CD4-positive, alpha-beta T cell treated with Interferon alpha-2 for 1 hour (primary cell): ENCODE measurements around the gene PACC1.

ENCODE experiments used
- DNase-seq, 2 donors: peaks; one replicate each; pipeline ENCODE4 v3.0.0-alpha.2; 2020 to 2022

Gene PACC1

DNA sequence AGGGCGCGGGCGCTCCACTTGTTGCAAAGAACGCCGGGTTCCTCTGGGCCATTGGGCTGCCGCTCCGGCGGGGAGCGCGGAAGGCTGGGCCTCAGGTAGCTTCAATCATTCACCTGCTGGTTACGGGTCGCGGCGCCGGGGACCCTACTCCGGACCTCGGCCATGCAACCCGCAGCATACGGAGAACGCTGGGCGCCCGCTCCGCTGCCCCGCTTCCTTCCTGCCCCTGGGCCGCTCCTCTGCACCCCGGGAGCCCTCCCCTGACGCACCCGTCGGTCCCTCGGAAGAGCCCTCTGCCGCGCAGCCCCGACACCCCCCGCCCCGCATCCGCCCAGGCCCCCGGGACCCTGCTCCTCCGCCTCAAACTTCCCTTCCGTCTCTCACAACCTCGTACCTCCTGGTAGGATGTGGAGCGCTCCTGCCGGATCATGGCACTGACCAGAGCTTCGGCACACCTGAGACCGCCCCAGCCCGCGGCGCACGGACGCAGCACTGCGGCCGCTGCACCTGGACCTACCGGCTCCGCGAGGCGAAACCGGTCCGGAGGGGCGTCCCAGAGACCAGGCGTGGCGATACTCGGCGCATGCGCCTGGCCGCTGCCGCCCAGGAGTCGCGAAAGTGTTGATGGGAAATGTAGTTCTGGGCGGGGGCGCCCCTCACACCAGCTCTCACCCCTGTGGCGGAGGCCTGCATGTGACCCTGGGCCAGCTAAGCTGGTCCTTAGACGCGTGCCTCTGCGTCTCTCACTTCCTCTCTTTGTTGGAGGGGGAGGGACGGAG, at the start of gene PACC1:
Gene PACC1 (minus strand): TSS at position 559 of the 779 bp plus-strand sequence. CDS start 129 bp downstream, at position 430.
- DNase-seq = peak; percentile 94 to 95

DNA sequence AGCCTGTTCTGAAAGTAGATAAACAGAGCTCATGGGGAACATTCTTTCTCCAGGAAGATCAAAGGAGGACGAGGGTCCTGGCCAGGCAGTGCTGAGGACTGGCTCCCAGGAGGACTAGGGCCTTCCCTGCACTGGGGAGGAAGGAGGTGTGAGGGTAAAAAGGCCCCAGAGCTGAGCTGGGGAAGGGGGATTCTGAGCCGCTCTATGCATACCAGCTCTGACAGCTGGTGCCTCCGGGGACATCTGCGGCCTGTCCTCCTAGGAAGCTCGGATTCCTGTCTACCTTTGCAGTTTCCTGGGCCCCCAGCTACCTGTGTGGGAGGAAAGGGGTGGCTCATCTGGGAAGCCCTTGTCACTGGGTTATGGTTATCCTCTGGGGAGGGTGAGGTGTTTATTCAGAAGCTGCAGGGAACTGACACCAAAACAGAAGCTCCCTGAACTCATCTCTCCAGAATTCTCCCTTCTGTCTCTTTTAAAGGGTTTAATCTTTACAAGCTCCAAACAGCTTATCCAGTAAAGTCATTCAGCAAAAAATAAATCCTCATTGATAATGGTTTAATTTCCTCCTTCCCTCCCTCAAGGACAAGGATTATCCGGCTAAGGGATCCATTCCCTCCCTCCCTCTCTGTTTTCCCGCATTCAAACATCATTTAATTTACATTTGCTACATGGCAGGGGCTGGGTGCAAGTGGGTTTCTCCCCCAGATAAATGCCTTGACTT, 49.0 kb upstream of the PACC1 start:
- DNase-seq = no peak

DNA sequence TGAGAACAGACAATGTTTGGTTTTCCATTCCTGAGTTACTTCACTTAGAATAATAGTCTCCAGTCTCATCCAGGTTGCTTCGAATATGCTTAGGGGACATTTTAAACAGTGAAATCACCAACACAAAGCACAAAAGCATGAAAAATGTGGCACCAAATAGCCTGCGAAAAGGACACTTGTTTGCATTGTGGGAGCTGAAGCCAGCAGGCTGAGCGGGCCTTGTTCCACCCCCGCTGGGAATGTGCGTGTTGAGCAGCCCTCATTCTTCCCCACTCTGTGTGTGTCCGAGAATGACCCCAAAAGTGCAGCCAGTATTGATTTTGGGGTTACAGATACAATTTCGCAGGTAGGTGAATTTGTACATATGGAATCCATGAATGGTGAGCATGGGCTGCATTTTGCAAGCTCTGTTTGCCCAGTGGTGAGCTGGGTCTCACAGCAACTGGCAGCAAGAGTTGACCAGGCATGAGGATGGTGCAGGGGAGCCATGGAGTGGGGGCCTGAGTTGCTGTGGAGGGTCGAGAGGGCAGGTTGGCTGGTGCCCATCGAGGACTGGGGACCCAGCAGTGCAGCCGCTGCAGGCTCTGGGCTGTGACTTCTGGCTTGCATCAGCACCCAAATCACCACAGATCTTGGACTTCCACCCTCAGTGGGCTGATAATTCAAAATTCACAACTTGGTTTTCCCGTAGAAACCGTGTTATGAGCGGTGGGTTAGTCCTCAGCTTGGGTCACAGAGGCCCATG, 47.4 kb upstream of the PACC1 start:
- no peak for DNase-seq

DNA sequence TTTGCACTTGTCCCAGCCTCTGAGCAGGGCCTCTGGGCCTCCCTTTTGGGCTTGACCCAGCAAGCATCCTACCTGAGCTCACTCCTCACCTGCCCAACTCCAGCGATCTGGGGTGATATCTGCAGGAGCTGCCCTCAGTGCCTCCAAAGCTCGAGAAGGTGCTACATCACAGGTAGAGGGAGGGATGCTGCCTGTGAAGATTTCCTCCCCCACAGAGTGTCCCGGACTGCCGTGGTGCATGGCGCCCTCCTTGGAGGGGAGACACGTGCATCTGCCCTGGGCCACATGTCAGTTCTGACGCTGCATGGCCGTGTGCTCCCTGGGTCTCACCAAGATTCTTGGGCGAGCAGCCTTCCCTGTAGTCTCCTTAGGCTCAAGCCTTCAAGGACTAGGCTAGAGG, 45.7 kb upstream of the PACC1 start:
- no peak for DNase-seq

DNA sequence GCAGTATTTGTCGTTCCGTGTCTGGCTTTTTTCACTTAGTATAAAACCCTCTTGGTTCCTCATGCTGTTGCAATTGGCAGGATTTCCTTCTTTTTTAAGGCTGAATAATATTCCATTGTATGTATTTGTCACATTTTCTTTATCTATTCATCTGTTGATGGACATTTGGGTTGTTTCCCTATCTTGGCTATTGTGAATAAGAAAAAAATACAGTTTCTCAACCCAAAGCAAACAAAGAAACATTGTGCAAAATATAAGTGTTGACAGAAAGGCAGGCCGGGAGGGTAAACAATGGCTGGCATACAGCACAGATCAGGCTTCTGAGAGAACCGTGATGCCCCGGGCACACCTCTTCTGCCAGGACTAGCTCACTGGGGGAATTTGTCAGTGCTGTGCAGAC, 45.0 kb upstream of the PACC1 start:
- no peak for DNase-seq

DNA sequence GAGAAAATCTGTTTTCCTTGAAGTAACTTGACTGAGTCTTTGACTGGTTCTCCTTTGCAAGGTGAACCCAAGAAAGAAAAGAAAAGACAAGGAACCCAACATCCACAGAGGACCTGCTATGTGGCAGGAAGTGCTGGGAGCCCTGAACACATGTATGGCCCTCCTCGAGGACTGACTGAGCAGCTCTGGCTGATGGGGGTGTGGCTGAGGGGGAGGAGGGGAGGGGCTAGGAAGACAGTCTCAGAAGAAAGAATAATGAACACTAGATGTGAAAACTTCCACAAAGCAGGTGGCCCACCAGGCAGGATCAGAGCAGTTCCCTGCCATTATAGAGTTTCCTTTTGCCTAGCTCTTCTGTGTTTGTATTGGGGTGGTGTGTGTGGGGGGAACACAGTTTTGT, 44.1 kb upstream of the PACC1 start:
- no peak for DNase-seq

DNA sequence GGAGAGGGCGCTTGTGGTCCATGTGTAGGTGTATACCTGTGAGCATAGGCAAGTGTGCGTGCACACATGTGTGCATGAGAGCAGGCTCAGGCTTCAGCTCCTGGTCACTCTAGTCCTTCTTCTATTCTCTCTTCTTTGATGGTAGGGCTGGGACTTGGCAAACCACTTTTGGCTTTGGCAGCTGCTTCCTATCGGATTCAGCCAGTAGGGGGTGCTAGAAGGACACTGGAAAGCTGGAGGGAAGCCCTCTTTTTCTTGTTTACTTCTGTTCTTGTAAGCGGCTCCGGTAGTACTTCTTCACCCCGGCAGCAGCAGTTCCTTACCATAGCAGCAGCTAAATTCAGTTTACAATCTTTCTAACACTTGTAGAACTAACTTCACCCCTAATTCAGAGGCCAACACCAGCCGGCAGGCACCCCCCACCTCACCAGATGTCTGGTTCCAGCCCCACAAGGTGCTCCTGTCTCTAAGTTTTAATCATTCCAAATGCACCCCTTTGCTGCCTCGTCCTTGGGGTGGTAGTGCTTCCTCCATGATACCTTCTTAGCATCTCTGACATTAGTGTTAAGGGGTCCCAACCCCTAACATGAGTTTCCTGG, 43.2 kb upstream of the PACC1 start:
- peak; percentile 46 to 63 for DNase-seq

DNA sequence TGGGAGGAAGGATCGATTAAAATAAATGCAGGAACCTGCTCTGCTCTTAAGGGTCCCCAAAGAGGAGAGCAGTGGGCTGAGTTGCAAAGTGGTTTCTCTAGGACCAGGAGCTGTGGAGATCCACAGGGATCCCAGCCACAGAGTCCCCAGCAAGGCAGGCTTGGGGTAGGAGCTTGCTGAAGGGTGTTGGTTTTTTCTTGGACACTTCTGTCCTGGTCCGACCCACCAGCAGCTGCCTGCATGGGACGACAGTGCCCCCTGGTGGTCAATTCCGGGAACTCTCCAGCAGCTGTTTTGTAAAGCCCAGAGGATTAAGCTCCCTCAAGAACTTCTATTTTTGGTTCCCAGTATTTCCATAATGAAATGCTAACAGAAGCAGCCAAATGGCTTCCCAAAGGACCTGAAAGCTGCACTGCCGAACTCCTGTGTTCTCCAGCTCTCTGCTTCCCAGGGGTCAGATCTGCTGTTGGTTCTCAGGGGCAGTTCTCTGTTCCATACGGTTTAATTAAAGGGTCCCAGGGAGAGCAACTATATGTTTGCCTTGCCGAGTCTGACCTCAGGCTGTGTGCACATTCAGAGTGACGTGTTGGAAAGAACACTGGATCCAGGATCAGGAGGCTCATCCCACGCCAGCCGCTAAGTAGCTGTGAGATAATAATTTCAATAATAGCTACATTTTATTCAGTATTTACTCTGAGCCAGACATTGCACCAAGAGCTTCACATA, 41.3 kb upstream of the PACC1 start:
- DNase-seq = peak; percentile 74 to 79

DNA sequence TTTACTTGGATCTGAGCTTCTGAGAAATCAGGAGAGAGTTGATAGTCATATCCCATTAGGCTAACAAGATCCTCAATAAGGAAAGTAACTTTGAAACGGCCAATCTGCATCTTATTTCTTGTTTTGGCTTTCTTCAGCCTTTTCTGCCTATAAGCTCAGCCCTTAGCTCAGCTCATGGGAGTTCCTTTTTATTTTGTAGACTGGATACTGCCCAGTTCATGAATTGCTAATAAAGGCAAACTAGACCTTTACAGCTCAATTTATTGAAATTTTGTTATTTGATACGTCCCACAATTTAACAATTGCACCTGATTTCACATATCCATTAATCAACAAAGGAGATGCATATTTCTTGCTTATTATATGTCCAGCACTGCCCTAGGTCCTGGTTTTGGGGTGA, 40.7 kb upstream of the PACC1 start:
- DNase-seq = no peak

DNA sequence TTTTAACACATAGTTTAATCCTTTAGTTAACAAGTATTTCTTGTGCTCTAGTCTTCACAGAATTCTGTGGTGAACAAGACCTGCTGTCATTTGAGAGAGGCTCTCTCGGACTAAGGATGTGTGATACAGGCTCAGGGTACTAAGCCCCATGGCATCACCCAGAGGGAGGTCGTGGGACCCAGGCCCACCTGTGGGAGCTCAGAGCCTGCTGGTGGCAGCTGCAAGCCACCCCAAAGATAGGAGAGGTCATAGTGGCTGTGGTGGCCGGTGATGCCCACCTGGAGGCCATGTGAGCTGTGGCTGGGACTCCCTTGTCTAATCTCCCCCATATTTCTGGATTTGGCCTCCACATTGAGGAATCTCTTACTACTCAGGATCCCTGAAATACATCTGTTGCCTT, 40.1 kb upstream of the PACC1 start:
- DNase-seq = no peak

DNA sequence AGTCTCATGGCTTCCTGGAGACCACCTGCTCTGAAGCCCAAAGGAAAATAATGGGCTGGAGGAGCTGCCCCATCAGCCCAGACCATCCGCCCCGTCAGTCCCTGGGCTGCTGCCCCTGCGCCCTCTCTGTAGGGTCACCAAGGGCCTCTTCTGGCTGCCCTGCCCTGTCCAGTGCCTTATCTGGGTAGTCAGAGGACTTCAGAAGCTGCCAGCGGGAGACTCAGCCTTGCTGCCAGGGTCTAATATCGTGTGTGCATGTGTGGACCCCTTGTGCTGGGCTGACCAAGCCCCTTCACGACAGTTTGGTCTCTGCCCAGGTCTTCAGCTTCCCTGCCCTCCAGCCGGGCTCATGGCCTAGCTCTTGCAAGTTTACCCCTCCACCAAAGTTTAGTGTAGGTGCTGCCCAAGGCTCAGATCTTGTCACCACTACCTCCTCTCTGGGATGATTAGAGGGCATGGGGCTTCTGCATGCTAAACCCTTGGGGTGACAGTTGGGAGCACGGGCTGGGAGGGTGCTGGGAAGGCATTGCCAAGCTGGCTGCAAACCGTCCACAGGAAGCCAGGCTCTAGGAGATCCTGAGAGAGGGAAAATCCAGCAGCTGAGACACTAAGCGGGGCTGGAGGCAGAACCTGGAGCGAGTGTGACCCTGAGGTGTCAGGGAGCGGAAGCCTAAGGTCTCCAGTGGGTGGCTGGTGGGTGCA, 38.6 kb upstream of the PACC1 start:
- DNase-seq = no peak

DNA sequence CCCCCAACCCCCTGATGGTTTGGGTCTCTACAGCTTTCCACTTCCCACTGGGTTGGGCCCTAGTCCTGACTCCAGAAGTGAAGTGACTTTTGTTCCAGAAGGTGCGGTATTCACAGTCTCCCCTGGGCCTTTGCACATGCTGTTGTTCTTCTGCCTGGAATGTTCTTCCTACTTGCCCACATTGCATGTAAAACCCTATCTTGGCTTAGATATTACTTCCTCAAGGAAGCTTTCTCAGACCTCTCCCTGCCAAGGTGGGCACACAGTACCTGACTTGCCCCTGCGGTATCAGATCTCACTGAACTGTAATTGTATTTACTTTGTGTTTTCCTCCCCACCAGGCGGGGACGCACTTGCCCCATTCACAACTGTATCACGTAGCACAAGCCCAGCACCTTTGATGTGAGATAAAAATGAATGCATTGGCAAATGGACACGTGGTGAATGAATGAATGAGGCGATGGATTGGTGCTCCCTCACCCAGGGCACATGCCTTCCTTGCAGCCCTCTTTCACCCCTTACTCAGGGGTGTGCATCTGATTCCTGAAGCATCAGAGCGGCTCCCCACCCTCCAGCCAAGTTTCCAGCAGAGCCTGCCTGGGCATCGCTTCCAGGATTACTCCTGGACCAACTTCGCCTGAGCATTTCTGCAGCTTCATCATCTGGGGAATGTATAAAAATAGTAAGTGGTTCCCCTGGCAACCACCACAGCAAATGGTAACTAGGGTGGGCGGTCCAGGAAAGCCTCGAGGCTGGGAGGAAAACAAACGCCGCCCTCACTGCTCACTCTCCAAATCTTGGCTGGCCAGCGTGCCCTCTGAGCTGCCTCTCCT, 37.9 kb upstream of the PACC1 start:
- DNase-seq = no peak

DNA sequence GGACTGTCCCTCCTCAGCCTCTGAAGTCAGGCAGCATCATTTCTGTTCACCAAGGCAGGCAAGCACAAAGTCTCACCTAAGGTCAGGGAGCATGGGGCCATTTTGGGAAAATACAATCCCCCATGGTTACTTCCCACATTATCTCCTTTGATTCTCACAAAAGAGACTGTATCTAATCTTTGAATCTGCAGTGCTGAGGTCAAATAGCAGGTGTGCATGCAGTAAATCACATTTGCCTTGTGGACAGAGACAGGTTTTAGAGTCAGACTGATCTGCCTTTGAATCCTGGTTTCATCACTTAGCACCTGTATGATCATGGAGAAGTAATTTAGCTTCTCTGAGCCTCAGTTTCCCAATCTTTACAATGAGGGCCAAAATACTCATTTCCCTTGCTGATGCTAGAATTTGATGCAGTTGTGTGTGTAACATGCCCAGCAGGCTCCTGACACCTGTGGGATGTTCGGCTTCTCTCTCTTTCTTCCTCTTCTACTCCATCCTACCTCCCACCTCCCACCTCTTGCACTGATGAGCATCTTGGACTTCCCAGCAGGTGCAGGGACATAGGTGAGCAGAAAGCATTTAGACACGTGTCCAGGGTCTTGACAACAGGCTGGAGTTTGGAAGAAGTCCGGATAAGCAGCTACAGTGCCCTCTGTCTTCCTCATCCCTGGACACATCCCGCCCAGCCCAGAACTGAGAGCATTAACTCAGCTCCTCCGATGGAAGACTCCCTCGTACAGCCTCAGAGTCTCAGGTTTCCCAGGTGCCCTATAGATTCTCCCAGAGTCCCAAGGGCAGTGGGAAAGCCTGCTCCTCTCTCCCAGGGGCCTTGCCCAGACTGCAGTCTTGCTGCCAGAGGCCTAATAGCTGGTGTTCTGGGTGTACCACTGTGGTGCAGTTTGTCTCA, 37.0 kb upstream of the PACC1 start:
- no peak for DNase-seq

DNA sequence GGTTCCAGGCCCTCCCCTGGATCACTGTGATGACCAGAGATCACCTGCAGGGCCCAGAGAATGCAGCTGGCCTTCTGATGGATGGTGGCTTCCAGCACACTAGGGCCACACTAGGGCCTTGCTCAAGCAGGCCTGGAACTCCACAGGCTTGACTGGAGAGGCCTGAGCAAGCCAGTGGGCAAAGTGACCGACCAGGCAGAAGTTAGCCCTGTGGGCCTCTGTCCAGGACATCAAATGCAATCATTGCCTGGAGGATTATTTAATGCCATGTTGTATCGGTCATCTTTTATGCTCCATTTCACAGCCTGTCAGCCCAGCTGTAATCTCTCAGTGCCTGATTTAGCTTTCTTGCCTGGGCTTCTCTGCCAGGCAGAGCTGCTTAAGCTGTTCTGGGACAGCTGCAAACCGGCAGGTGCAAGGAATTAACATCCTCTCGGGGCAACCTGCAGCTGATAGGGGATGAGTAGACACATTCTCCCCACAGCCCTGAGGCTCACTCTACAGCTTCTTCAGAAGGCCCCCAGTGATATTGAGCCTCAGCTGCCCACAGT, 35.7 kb upstream of the PACC1 start:
- no peak for DNase-seq

DNA sequence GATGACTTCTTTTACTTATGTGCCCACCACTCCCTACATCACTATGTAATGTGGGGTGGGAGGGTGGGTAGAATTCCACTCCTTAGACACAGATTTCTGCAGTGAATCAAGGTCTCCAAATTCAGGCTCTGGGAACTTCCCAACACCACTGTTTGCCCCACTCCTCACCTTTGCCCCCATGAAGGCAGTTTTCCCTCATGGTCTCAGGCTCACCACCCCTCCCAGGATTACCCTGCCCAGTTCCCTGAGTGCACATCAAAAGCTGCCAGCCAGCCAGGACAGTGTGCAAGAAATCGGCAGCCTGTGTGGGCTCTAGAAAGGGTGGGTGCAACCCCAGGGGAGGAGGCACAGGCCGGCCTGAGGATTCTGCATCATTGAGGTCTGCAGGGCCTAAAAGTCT, 32.8 kb upstream of the PACC1 start:
- DNase-seq = no peak

DNA sequence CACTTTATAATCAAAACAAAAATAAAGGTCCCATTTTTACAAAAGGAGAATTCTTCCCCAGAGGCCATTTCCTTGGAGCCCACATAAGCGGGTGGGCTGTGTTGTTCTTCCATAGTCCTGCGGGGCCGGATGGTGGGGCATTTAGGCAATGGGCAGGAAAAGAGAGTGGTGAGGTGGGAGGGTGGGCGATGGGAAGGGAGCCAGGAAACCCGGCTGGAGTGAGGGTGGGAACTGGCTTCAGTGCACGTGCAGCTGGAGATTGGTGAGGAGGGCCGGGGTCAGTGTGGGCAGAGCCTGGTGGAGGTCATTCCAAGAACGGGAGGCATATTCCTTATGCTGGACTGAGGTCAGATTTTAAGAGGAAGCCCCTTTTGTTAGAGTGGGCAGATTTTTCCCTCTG, 31.6 kb upstream of the PACC1 start:
- DNase-seq = no peak

DNA sequence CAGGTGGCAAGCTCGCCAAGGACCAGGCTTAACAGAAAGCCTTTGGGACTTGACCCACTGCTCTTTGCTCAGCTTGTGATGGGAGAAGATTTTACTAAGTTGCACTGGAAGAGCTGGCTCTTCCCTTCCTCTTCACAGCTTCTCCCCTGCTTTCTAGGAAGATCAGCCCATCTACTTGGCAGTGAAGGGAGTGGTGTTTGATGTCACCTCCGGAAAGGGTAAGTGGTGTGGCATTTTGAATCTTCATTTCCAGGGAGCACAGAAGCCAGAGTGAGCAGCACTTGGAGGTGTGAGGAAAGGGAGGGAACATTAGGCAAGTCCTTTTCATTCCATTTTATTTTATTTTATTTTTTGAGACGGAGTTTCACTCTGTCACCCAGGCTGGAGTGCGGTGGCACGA, 27.7 kb upstream of the PACC1 start:
- DNase-seq = no peak

DNA sequence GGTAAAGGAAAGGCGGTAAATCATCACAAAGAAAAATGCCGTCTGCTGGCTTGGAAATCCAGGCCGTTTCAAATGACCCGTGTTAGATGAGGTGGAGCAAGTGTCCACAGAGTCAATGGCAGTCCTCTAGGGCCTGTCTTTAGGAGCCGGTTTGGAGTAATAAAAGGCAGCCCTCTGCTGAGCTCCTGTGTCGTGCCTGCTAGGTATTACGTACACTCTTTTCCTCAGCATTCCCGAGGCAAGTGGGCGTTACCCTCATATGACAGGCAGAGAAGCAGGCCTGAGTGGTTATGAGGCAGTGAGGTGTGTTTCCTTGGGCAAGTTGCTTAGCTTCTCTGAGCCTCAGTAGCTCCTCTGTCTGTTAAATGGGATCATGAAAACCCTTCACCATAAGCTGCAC, 25.7 kb upstream of the PACC1 start:
- DNase-seq = no peak

DNA sequence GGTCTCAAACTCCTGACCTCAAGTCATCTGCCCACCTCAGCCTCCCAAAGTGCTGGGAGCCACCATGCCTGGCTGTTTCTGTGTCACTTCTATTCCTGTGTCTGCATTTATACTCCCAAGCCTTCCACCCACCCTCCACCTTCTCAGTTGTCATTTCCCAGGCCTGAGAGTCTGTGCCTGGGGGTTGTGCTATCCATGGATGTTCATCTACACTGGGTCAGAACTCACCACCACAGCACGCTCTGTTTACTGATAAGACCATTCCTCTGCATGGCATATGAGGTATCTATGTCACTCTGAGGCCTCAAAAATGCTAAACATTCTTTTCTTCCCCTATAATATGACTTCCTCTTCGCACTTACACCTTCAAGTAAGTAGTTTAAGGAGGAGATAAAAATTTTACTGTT, 24.1 kb upstream of the PACC1 start:
- DNase-seq = no peak
